Measurements from ENCODE around the gene GIT1. TPM values are rescaled to one million over a fixed set of nuclear protein-coding genes. Genes with fewer than 3 reads are reported as not detected.

GIT1 gene
- total RNA-seq, 1 donor from 2014 or later: 31.5 TPM

DNA sequence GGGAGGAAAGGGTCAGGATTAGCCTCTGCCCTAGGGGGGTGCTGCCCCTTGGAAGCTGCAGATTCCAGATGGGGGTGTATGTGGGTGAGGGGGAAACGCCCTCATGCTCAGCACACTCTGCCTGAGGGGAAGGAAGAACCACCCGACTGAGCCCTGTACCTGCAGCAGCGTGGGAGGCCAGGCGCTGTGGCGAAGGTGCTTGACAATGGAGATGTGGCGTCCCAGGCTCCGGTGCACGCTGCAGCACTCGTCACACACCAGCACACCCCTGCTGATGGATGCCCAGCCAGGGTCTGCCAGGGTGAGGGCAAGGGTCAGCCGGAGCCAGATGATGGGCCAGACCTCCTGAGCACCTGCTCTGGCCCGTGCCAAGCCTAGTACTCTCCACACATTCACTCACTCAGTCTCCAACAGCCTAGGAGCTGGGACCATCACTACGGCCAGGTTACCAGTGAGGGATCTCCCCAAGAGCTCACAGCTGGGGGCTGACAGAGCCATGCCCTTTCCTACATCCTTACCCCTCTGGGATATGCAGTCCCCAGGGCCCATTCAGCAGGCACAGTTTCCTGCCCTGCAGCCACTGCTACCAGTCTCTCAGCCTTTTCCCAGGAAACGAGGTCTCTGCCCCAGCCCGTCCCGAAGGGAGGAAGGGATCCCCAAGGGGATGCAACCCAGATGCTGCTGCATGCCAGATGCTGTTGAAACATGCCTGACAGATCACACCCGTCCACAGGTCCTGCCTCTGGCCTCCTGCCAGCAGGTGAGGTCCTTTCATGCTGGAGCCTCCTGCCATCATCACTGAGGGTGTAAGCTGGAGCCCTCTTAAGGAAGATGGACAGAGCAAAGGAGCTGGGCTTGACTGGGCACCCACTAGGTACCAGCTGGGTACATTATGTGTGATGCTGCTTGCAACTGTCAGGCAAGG is 5.9 kb downstream of the GIT1 start:
- DNase-seq (no peak), ATAC-seq (no peak)
- intact Hi-C loops (cut with micrococcal nuclease): no loop called here

DNA sequence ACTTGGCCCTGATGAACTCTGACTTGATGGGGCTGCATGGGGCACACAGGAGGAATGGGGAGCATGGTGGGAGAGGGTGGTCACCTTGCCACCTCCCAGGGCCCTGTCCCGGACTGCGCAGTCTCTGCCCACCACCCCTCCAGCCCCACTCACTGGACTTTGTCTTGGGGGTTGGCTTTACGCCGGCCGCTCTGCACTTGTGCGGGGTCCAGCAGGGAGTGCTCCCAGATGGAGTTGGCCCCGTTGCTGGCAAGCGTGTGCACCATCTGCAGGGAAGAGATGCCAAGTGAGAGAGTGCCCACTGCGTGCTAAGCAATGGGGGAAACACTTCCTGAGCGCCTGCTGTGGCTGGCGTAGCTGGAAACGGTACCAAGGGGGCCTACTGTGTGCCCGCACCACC is 6.7 kb downstream of the GIT1 start:
- ATAC-seq: no peak
- intact Hi-C loops (cut with micrococcal nuclease): no loop called here
- DNase-seq: no peak

GRCh38 chr17:29582254-29582765 is 7.1 kb downstream of the GIT1 start:
- DNase-seq (no peak), ATAC-seq (no peak)
- intact Hi-C loops (cut with micrococcal nuclease): no loop called here

DNA sequence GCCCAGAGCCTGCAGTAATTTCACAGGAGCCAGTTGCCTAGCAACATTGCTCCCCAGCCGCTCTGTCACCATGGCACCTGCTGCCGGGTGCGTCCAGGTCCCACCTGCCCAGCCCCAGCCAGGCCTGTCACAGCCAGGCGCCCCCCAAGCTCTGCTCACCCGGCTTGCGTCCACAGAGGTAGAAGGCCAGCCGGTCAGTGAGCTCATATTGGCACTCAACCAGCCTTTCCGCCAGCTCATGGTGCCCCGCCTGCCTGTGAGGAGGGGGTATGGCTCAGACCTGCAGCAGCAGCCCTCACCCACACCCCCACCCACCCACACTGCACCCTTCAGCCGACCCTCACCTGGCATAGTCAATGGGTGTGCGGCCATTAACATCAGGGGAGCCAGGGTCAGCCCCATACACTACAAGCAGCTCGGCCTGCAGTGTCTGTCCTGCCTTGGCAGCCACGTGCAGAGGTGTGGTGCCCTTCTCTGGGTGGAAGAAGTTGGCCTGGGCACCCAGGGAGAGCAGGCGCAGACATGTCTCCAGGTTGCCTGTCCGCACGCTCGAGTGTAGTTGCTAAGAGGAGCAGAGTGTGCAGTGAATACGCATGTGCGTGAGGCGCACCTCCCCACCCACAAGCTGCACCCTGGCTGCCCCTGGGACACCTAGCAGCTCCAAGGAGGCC is 7.7 kb downstream of the GIT1 start:
- ATAC-seq: no peak
- DNase-seq: no peak
- intact Hi-C loops (cut with micrococcal nuclease): no loop called here

GRCh38 chr17:29579866-29580771 is 9.3 kb downstream of the GIT1 start:
- peak; percentile 92 for DNase-seq
- intact Hi-C loops (cut with micrococcal nuclease): no loop called here
- peak; percentile 79 for ATAC-seq

GRCh38 chr17:29578626-29579485 is 10.6 kb downstream of the GIT1 start:
- DNase-seq (no peak), ATAC-seq (no peak)
- intact Hi-C loops (cut with micrococcal nuclease): no loop called here

DNA sequence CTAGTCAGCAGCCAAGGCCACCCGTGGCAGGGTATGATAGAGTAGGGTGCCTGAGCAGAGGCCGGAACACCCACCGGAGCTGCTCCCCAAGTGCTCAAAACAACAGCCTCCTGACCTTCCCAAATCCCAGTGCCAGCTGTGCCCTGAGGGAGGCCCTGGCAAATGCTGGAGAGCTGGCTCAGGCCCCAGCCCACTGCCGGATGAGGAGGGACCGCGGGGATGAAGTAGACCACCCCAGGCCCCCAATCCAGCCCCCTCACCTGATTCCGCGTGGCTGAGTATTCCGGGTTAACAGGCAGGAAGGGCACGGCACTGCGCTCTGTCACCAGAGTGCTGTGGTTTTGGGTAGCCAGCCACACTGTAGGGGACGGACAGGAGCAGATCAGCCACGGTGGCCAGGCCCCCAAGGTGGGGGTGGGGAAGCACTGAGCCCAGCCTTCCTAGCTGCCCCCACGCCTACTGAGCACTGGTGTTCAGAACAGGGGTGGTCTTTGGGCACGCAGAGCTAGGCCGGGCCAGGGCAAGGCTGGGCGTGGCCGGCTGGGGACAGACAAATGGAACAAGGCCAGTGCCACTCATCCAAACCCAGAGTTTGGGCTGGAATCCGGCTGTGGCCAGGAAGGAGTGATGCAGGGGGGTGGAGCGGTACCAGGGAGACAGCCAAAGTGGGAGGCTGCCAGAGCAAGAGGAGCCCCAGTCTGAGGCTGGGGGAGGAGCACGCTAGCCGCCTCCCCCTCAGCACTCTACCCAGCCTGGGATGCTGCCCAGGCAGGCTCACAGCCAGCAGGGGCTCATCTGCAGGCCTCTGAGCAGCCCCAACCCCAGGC is 11.8 kb downstream of the GIT1 start:
- ATAC-seq (no peak), DNase-seq (peak; percentile 39)
- intact Hi-C loops (cut with micrococcal nuclease): no loop called here

- no peak for ATAC-seq
- no peak for DNase-seq
- intact Hi-C loops (cut with micrococcal nuclease): no loop called here
These were observed 12.5 kb downstream of the GIT1 start for GRCh38 chr17:29577001-29577370.

GRCh38 chr17:29576214-29577000 is 13.0 kb downstream of the GIT1 start:
- intact Hi-C loops (cut with micrococcal nuclease): no loop called here
- ATAC-seq (no peak), DNase-seq (peak; percentile 31)

DNA sequence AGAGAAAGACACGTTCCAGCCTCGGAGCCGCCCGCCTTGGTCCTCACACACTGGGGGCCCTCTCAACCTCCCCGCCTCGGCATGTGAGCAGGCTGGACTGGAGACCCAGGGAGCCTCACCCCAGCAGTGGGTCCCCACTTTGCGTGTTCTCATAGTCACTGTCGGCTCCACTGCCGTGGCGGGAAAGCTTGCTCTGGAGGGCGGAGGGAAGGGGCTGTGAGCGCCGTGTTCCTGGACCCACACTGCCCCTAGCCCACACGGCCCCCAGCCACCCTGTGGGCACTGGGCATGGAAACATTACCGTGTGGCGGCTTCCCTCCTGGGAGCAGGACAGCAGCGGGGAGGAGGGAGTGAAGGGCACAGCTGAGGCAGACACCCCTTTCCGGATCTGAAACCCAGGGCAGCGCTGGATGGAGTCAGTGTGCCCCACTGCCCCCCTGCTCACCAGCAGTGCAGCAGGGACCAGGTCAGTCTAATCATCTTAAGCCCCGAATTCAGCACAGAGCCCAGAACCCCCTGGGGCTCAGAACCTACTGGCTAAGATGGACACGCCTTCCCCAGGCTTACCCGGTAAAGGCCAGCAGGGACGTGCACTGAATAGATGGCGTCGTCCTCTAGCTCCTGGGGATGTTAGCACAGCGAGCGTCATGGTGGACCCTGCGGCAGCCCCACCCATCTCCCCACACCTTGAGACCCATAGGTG is 13.8 kb downstream of the GIT1 start:
- ATAC-seq (no peak), DNase-seq (no peak)
- intact Hi-C loops (cut with micrococcal nuclease): no loop called here

GRCh38 chr17:29574732-29575510 is 14.5 kb downstream of the GIT1 start:
- DNase-seq (peak; percentile 36), ATAC-seq (no peak)
- intact Hi-C loops (cut with micrococcal nuclease): no loop called here

DNA sequence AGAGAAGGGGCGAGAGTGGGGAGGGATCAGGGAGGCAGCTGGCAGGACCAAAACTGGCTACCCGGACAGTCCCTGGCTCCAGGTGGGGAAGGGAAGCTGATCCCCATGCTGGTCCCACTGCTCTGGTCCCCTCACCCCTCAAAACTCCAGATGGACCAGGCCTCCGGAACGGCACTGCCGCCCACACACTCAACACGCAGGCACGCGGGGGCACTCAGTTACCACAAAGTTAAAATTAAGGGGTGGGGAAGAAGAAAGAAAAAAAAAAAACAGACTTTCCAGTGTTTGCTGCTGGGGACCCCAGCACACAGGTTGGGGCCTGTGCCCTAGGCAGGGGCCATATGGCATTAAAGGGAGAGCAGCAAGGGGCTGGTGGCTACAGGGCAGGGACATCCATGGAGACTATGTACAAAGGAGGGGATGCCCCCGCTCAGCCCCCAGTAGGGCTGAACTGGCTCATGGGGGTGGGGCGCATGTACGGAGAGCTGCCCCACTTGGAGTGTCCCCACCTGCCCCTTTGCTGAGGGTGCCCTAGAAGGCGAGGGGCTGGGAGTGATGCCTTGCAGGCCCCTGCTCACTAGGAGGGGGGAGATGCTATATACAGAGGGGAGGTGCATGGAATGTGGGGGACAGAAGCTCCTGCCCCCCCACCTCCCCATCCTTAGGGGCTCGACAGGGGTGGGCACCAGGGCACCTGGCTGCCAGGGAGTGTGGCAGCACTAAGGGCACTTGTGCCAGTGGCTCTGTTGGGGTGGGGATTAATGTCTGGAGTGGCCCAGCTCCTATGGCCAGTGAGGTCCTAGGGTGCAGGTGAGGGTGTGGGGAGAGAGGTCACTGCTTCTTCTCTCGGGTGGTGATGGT is 15.3 kb downstream of the GIT1 start:
- intact Hi-C loops (cut with micrococcal nuclease): no loop called here
- DNase-seq (no peak), ATAC-seq (no peak)

- intact Hi-C loops (cut with micrococcal nuclease): no loop called here
- ATAC-seq: no peak
These were observed 15.9 kb downstream of the GIT1 start for GRCh38 chr17:29573558-29573869.

DNA sequence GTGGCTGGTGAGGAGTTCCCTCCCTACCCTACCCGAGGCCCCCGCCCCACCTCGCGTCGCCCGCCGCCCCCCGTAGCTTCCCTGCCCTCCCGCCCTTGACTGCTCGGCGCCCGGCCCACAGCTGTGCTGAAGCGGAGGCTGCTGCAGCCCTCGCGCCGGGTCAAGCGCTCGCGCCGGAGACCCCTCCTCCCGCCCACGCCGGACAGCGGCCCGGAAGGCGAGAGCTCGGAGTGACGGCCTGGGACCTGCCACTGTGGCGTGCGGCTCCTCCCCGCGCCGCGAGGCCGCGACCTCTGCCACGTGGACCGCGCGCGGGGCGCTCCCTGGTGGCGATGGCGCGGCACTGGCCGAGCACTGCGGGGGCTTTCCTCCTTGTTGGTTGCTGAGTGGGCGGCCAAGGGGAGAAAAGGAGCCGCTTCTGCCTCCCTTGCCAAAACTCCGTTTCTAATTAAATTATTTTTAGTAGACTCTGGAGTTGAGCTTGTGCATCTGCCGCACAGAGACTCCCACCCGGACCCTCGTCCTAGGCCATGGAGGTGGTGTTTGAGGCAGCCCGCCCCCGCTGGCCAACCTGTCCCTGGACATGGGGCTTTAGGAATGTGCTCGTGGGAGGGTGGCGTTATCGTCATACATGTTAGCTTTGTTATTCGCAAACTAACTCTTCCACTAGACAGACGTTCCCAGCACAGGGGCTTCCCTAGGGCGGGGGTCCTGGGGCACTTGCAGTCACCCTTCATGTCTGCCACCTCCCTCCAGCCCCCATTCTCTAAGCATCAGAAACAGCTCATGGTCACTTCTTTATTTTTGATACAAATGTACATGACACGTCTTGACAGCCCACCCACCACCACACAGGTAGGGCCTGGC is 16.5 kb downstream of the GIT1 start:
- ATAC-seq (peak; percentile 60), DNase-seq (peak; percentile 85)
- intact Hi-C loops (cut with micrococcal nuclease): no loop called here

More at GRCh38 chr17:29573558-29573869, 15.9 kb downstream of the GIT1 start:
- peak; percentile 34 for DNase-seq

Data from left ventricle myocardium superior (tissue), 1 donor.